AG04450 (cell line): ENCODE data around the gene POLR2I. TPM values are rescaled to one million over a fixed set of nuclear protein-coding genes. Genes with fewer than 3 reads are reported as not detected.

Experiments used
- CTCF ChIA-PET: fragments of 300-600, 350-600 bp; formaldehyde crosslinking; extraction: SDS; loops from one replicate; lab custom pipeline; 2022; ENCODE audit warnings: antibody characterized with exemption, inconsistent platforms; lab: Charles Lee
- POLR2A ChIA-PET: fragments of 350-600 bp; formaldehyde crosslinking; extraction: SDS; loops from one replicate; lab custom pipeline; 2021; ENCODE audit warnings: antibody characterized with exemption, inconsistent platforms; lab: Yijun Ruan, JAX
- DNase-seq: peaks from one replicate; pipeline ENCODE4 v3.0.0-alpha.2; 2011; ENCODE audit warnings: low read depth, low spot score
- H3K27ac ChIP-seq: one replicate; pipeline ENCODE4 v1.5.1; 2012; ENCODE audit warnings: low read depth, low read length, control low read depth
- H3K27me3 ChIP-seq: one replicate; pipeline ENCODE4 v1.6.0; 2012; ENCODE audit warnings: low read length; ENCODE audit not compliant: control insufficient read depth, insufficient read depth
- H3K4me3 ChIP-seq: 2 replicates; pipeline ENCODE4 v1.5.1; 2011; ENCODE audit warnings: mild to moderate bottlenecking, low read depth, low read length, control low read depth
- H3K9me3 ChIP-seq: 2 replicates; pipeline ENCODE4 v1.5.1; 2012; ENCODE audit warnings: low read length; ENCODE audit not compliant: control insufficient read depth, insufficient read depth
- CTCF ChIP-seq: IDR thresholded peaks from 2 replicates; pipeline ENCODE4 v1.5.1; 2011; ENCODE audit warnings: low read depth, low read length, control low read depth, inconsistent platforms
- polyA plus RNA-seq: library from polyadenylated mRNA; depleted of rRNA; stranded (reverse); fragments of >200 nt; gene quantifications from 2 replicates; pipeline ENCODE4 v1.2.3, GENCODE V29; 2011

The POLR2I gene
- polyA plus RNA-seq, 1 experiment: 37.7 TPM

- ChIA-PET POLR2A (interaction anchor here (0.7 kb wide), 1 partner anchor 22 kb away, joined by 3 read pairs; no protein-coding TSS in a partner anchor), CTCF (interaction anchor here (0.9 to 1.1 kb wide), 3 partner anchors 18 to 92 kb away, joined by 3 to 4 read pairs (median 3); no protein-coding TSS in a partner anchor)
- Histone ChIP-seq H3K27ac (no peak within 1 kb of the TSS), H3K4me3 (peak within 1 kb of the TSS; percentile 17; the same call in 1 of the 2 replicates), H3K9me3 (no peaks in the 10 kb centered on the region; the same call in 1 of the 2 replicates), H3K27me3 (no peaks in the 10 kb centered on the region)
- no peak for DNase-seq
- no peak for TF ChIP-seq CTCF
Observed at GRCh38 chr19:36152352-36153091, 37.8 kb upstream of the POLR2I start, which contains the start of gene COX7A1. Gene COX7A1 (minus strand): TSS chr19:36152447. CDS start chr19:36152407, 40 bp downstream.

- Histone ChIP-seq H3K27ac (no peak overlapping the region), H3K9me3 (no peaks in the 10 kb centered on the region; the same call in 1 of the 2 replicates), H3K27me3 (no peaks in the 10 kb centered on the region), H3K4me3 (no peak overlapping the region; the same call in 1 of the 2 replicates)
- TF ChIP-seq CTCF: no peak
- DNase-seq: no peak
- ChIA-PET CTCF (no interaction called here), POLR2A (no interaction called here)
Observed at GRCh38 chr19:36152019-36152351, 37.3 kb upstream of the POLR2I start.

GRCh38 chr19:36151144-36152018 is 36.7 kb upstream of the POLR2I start:
- Histone ChIP-seq H3K27me3 (no peaks in the 10 kb centered on the region), H3K27ac (no peak overlapping the region), H3K4me3 (peak overlapping the region; percentile 7; the same call in 1 of the 2 replicates), H3K9me3 (no peaks in the 10 kb centered on the region; the same call in 1 of the 2 replicates)
- POLR2A ChIA-PET: interaction anchor here (0.6 kb wide), 1 partner anchor 45 kb away, joined by 3 read pairs; no protein-coding TSS in a partner anchor
- DNase-seq: no peak
- CTCF ChIA-PET: no interaction called here
- TF ChIP-seq CTCF: no peak

GRCh38 chr19:36150586-36150985 is 35.9 kb upstream of the POLR2I start:
- Histone ChIP-seq H3K27me3 (no peaks in the 10 kb centered on the region), H3K9me3 (no peaks in the 10 kb centered on the region; the same call in 1 of the 2 replicates), H3K4me3 (no peak overlapping the region), H3K27ac (no peak overlapping the region)
- TF ChIP-seq CTCF: no peak
- POLR2A ChIA-PET: interaction anchor here (1.3 kb wide), 1 partner anchor 11 kb away, joined by 3 read pairs; the partner anchor contains the start of gene CAPNS1
- CTCF ChIA-PET: no interaction called here
- no peak for DNase-seq
